Body of pancreas (tissue), 4 donors: ENCODE results near the gene IL25.

ENCODE experiments used
- POLR2A ChIP-seq, 3 donors: fragments of 450-650 bp; IDR thresholded peaks; one replicate each; pipeline ENCODE4 v1.6.1; 2016; ENCODE audit warnings: antibody characterized with exemption in 3 of 3, mild to moderate bottlenecking in 2 of 3
- TF ChIP-seq, protein P1 (sequence below), 7 experiments: fragments of 450-650 bp in 4 of 7; fragments of 200-600 bp in 3 of 7; sonication (generic) in 3 of 7; IDR thresholded peaks; one replicate each; pipeline ENCODE4 v1.5.1; 2016 to 2019; ENCODE audit warnings: antibody characterized with exemption in 7 of 7

DNA sequence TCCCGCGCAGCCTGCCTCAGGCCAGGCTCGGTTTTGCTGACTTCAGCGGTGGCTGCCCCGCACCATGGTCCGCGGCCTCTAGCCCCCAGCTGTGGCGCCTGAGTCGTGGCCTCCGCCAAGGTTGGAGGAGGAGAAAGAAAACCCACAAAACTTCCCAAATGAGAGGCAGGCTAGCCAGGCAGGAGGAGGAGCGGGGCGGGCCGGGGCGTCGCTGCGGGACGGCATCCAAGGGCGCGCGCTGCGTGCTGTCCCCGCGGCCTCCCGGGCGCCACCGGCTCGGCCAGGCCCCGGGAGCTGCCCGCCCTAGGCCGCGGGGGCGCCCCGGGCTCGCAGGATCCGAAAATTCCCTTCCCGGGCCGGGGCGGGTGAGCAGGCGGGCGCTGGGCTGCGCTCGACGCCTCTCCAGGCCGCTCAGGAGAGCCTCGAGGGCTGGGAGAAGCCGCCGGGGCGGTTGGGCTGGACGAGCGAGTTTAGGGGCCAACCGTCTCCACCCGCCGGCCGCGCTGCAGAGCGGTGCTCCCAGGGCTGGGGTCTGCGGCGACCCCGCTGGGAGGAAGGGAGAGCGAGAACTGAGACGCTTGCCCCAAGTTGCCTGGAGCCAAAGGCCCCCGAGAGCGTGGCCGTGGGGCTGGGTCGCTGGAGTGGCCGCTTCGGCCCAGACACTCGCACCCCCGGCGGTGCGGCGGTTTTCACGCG, 7.4 kb upstream of the IL25 start, which contains the start of gene EFS:
- TF ChIP-seq, protein P1, sequence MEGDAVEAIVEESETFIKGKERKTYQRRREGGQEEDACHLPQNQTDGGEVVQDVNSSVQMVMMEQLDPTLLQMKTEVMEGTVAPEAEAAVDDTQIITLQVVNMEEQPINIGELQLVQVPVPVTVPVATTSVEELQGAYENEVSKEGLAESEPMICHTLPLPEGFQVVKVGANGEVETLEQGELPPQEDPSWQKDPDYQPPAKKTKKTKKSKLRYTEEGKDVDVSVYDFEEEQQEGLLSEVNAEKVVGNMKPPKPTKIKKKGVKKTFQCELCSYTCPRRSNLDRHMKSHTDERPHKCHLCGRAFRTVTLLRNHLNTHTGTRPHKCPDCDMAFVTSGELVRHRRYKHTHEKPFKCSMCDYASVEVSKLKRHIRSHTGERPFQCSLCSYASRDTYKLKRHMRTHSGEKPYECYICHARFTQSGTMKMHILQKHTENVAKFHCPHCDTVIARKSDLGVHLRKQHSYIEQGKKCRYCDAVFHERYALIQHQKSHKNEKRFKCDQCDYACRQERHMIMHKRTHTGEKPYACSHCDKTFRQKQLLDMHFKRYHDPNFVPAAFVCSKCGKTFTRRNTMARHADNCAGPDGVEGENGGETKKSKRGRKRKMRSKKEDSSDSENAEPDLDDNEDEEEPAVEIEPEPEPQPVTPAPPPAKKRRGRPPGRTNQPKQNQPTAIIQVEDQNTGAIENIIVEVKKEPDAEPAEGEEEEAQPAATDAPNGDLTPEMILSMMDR (IDR thresholded peaks at IDR 0.05) = no peak
- TF ChIP-seq POLR2A (IDR thresholded peaks at IDR 0.05) = no peak
